HepG2 (cell line): ENCODE data around the gene C6orf132. TPM values are rescaled to one million over a fixed set of nuclear protein-coding genes. Genes with fewer than 3 reads are reported as not detected.

Experiments
- FOSL1 ChIP-seq: sonication (generic); formaldehyde crosslinking; IDR thresholded peaks from 2 replicates; pipeline ENCODE4 v1.9.0; 2021; ENCODE audit warnings: missing genetic modification reagents, borderline replicate concordance
- GPN1 ChIP-seq: sonication (generic); formaldehyde crosslinking; IDR thresholded peaks from 2 replicates; pipeline ENCODE4 v1.5.1; 2020; ENCODE audit warnings: missing genetic modification reagents, borderline replicate concordance
- HCFC1 ChIP-seq: fragments of 150-350 bp; IDR thresholded peaks from 2 replicates; pipeline ENCODE4 v1.6.1; 2014; ENCODE audit warnings: low read depth, low read length
- JARID2 ChIP-seq: sonication (generic); formaldehyde crosslinking; IDR thresholded peaks from 2 replicates; pipeline ENCODE4 v1.8.1; 2023; ENCODE audit warnings: missing genetic modification reagents, inconsistent platforms; ENCODE audit not compliant: insufficient replicate concordance
- KDM5B ChIP-seq: sonication (generic); formaldehyde crosslinking; IDR thresholded peaks from 2 replicates; pipeline ENCODE4 v1.4.0; 2020; ENCODE audit warnings: missing genetic modification reagents, mild to moderate bottlenecking, borderline replicate concordance
- PRDM4 ChIP-seq: sonication (generic); formaldehyde crosslinking; IDR thresholded peaks from 2 replicates; pipeline ENCODE4 v1.9.0; 2021; ENCODE audit warnings: missing genetic modification reagents, borderline replicate concordance
- RFXAP ChIP-seq: sonication (generic); formaldehyde crosslinking; IDR thresholded peaks from 2 replicates; pipeline ENCODE4 v1.4.0; 2020; ENCODE audit warnings: missing genetic modification reagents, borderline replicate concordance
- STAG1 ChIP-seq: sonication (generic); formaldehyde crosslinking; IDR thresholded peaks from 2 replicates; pipeline ENCODE4 v1.4.0; 2020; ENCODE audit warnings: missing genetic modification reagents
- THAP7 ChIP-seq: sonication (generic); formaldehyde crosslinking; IDR thresholded peaks from 2 replicates; pipeline ENCODE4 v1.8.1; 2023; ENCODE audit warnings: mild to moderate bottlenecking, missing genetic modification reagents
- WIZ ChIP-seq: sonication (generic); formaldehyde crosslinking; IDR thresholded peaks from 2 replicates; pipeline ENCODE4 v1.5.1; 2020; ENCODE audit warnings: mild to moderate bottlenecking, missing genetic modification reagents
- ZKSCAN8 ChIP-seq: IDR thresholded peaks from 2 replicates; pipeline ENCODE4 v1.6.1; 2016; ENCODE audit warnings: borderline replicate concordance, missing genetic modification reagents, missing compliant biosample characterization
- ZNF142 ChIP-seq: sonication (generic); formaldehyde crosslinking; IDR thresholded peaks from 2 replicates; pipeline ENCODE4 v1.4.0; 2020; ENCODE audit warnings: missing genetic modification reagents
- ZNF572 ChIP-seq: sonication (generic); formaldehyde crosslinking; IDR thresholded peaks from 2 replicates; pipeline ENCODE4 v1.5.1; 2020; ENCODE audit warnings: mild to moderate bottlenecking, missing genetic modification reagents
- ZNF639 ChIP-seq: conservative IDR thresholded peaks from 2 replicates; pipeline ENCODE4 v1.6.1; 2018; ENCODE audit warnings: missing genetic modification reagents
- ZNF737 ChIP-seq: sonication (generic); formaldehyde crosslinking; IDR thresholded peaks from 2 replicates; pipeline ENCODE4 v1.5.0; 2020; ENCODE audit warnings: missing genetic modification reagents, mild to moderate bottlenecking, borderline replicate concordance
- ZXDC ChIP-seq: sonication (generic); formaldehyde crosslinking; IDR thresholded peaks from 2 replicates; pipeline ENCODE4 v1.5.0; 2020; ENCODE audit warnings: mild to moderate bottlenecking, missing genetic modification reagents
- polyA plus RNA-seq, 8 experiments: library from polyadenylated mRNA; depleted of rRNA in 3 of 8; stranded (reverse) in 7 of 8; unstranded in 1 of 8; fragments of >200 nt; fragmentation: Illumina TruSeq in 4 of 8; extraction: Trizol in 4 of 8; gene quantifications; 2 replicates each; pipeline versions ENCODE4 v1.2.1 to v1.2.3, GENCODE V29; 2011 to 2016; ENCODE audit warnings: low read depth in 4 of 8, missing spikeins in 1 of 8, mixed read lengths in 1 of 8; ENCODE audit not compliant: insufficient read depth in 1 of 8
- total RNA-seq, 5 experiments: library from RNA; depleted of rRNA; stranded (reverse); fragments of >200 nt; fragmentation: Illumina TruSeq; extraction: Trizol; gene quantifications; 2 replicates each; pipeline ENCODE4 v1.2.3, GENCODE V29; 2016; ENCODE audit warnings: low read depth in 1 of 5

The C6orf132 gene
- total and polyA plus RNA-seq, 2 of the 13 experiments (the other 11 are each of a cell fraction or from before 2014, with no cell fraction given) = 0.78 to 3.0 TPM

- TF ChIP-seq PRDM4 (no peak), ZNF572 (CRISPR knock-in tag) (0 out of 2 replicates have a peak, but pooled peaks have one; percentile 18), FOSL1 (CRISPR knock-in tag) (no peak), ZNF142 (CRISPR knock-in tag) (no peak), WIZ (CRISPR knock-in tag) (no peak), ZNF737 (CRISPR knock-in tag) (no peak), RFXAP (CRISPR knock-in tag) (no peak), KDM5B (CRISPR knock-in tag) (no peak), HCFC1 (no peak), GPN1 (no peak), ZXDC (CRISPR knock-in tag) (no peak), STAG1 (CRISPR knock-in tag) (peak; percentile 95), THAP7 (CRISPR knock-in tag) (no peak), ZNF639 (CRISPR knock-in tag) (no peak), JARID2 (CRISPR knock-in tag) (no peak), ZKSCAN8 (CRISPR knock-in tag) (no peak)
Observed at GRCh38 chr6:42075159-42075838, 67.1 kb downstream of the C6orf132 start (continued).
